Activated T-helper 1 cell treated with Interleukin-2 at 50 U/mL for 16 hours (primary cell): Measurements from ENCODE around the gene CXCL5.
"Not testable (repeated sequence)": the region's sequence is repeated elsewhere in the genome, so short reads cannot be mapped to it uniquely, and the experiment has no call there.

ENCODE experiments used
- DNase-seq: peaks from one replicate; pipeline ENCODE4 v3.0.0-alpha.2; 2020; ENCODE audit warnings: low read depth

The CXCL5 gene

GRCh38 chr4:74015126-74015780, 16.8 kb upstream of the CXCL5 start:
- no peak for DNase-seq

DNA sequence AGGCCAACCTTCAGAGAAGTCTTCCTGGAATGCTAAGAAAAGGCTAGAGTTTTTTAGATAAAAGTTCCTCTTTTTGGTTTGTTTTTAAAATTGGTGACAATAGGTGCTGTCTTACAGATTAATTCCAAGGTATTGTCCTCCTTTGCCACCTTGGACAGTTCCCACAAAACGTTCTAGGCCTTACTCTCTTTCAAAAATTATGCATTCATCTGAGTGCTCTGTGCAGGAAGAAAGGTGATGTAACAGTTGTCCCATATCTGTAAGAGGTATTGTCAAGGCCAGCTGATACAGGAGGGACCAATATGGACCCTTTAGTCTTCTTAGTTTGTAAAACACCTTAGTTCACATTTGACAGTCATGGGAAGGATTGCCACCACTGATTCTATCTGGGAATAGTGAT, 15.9 kb upstream of the CXCL5 start:
- no peak for DNase-seq

GRCh38 chr4:74013264-74013663, 14.8 kb upstream of the CXCL5 start:
- no peak for DNase-seq

DNA sequence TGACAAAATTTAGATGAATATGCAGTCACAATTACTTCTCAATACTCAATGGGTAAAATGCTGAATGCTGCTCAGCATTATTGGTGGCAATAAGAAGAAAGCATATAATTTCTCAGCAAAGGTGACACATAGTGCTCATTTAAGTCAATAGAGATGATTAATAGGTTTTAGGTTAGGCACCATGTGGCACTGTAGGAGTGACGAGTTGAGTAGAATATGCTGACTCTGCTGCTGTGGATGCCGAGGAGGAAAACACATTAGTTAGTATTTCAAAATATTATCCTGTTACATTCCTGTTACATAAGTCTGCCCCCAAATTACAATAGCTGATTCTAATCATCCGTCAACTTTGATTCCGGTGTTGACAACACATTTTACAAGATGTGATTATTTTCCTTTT, 13.7 kb upstream of the CXCL5 start:
- no peak for DNase-seq

DNA sequence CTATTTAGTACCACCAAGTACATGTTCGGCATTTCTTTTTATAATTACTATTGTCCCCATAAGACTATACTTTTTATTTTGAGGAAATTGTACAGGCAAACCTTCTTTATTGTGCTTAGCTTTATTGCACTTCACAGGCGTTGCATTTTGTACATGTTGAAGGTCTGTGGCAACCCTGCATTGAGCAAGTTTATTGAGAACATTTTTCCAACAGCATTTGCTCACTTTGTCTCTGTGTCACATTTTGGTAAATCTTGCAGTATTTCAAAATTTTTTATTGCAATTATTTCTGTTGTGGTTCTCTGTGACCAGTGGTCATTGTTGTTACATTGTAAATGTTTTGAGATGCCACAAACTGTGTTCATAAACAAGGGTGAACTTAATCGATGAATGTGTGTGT, 10.8 kb upstream of the CXCL5 start:
- DNase-seq, result no peak

- DNase-seq, result no peak
These were observed 7.6 kb upstream of the CXCL5 start for GRCh38 chr4:74006009-74006476.

DNA sequence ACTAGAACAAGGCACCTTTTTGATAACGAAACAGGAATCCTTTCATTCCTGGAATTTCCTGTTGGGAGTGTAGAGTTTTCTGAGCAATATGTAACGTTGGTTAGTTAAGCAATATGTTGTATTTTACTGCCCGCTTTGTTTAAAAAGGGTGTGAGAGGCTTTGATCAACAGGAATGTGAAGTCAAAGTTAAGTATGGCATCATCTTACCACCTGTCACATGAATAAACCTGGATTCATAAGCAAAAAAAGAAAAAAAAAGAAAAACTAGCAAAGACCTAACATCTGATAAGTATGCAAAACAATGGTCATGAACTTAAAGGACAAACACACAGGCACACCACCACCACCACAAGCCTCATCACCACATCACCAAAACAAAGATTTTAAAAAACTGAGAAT, 7.1 kb upstream of the CXCL5 start:
- DNase-seq, result no peak

DNA sequence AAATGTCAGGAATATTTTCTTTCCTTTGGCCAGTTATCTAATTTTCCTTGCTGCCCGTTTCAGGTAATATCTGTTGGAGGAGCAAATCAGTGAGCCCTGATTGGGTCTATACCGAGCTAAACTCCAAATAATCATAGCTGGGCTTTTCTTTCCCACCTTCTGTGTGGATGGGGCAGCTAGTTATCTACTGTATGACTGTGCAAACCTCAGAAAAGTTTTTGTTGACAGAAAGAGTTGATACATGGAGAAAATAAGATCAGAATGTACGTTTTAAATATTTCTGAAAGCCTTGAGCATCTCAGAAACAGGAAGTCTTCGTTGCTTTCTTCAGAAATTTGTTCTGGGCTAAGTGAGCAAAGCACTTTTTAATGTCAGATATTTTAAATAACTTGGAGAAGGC, 6.2 kb upstream of the CXCL5 start:
- DNase-seq, result no peak

- DNase-seq, result no peak
These were observed 1.8 kb upstream of the CXCL5 start for GRCh38 chr4:74000301-74000700.

GRCh38 chr4:73992050-73992449, 6.4 kb downstream of the CXCL5 start:
- DNase-seq, result no peak

DNA sequence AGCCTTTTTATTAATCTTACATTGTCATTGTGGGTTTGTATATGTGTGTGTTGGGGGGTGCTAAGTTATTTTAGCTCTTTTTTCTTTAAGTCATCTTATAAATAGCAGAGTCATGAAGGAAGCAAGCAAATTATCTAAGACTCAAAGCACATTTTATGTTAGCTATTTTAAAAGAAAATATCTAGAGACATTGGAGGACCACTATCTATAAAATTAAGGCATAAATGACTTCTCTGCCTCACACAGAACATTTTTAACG, 6.8 kb downstream of the CXCL5 start:
- no peak for DNase-seq

GRCh38 chr4:73990988-73991741, 7.3 kb downstream of the CXCL5 start:
- no peak for DNase-seq

DNA sequence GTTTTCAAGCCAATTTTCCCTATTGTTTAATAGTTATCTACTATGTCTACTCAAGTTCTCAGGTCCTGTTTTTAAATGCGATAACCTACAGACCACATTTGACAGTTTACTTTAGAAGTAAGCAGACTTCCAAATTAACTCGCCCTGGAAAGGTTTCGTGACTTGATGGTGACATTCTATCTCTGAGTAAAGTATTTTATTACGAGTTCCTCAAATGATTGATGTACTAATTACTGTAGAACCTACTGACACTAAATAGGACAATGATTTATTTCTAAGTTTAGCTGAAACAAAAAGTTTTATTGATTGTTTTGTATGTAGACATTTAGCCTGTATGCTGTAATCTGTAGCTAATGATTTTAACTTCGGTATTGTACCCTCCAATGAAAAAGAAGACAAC, 8.5 kb downstream of the CXCL5 start:
- DNase-seq, result no peak

- no peak for DNase-seq
These were observed 9.4 kb downstream of the CXCL5 start for GRCh38 chr4:73989031-73989430.

- no peak for DNase-seq
These were observed 10.4 kb downstream of the CXCL5 start, which contains the start of gene PPBP for GRCh38 chr4:73988061-73988460. Gene PPBP (minus strand): TSS chr4:73988190. CDS start chr4:73988103, 87 bp downstream.

GRCh38 chr4:73985528-73985852, 13.0 kb downstream of the CXCL5 start:
- DNase-seq, result no peak

DNA sequence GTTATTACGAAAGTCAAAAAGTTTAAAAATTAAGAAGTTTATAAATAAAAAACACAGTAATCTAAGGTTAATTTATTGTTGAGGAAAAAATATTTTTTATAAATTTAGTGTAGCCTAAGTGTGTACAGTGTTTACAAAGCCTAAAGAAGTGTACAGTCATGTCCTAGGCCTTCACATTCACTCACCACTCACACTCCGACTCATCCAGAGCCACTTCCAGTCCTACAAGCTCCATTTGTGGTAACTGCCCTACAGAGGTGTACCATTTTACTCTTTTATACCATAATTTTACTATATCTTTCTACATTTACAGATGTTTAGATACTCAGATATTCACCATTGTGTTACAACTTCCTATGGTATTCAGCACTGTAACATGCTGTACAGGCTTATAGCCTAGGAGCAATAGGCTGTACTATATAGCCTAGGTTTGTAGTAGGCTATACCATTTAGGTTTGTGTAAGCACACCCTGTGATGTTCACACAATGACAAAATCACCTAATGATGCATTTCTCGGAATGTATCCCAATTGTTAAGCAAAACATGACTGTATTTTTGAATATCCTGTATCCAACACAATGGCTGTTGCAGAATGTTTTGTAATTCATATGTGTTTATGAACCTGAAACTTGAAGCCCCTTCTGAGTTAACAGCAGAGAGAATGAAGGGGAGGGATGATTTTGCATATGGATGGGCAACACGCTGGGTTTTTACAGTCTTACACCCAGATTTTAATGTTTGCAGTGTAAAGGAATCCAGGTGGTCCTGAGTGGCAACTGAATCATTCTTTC, 13.5 kb downstream of the CXCL5 start:
- DNase-seq, result no peak

GRCh38 chr4:73981175-73981574, 17.3 kb downstream of the CXCL5 start:
- not testable (repeated sequence) for DNase-seq

GRCh38 chr4:73979407-73979957, 19.0 kb downstream of the CXCL5 start:
- DNase-seq, result no peak

GRCh38 chr4:73978886-73979285, 19.6 kb downstream of the CXCL5 start:
- no peak for DNase-seq

DNA sequence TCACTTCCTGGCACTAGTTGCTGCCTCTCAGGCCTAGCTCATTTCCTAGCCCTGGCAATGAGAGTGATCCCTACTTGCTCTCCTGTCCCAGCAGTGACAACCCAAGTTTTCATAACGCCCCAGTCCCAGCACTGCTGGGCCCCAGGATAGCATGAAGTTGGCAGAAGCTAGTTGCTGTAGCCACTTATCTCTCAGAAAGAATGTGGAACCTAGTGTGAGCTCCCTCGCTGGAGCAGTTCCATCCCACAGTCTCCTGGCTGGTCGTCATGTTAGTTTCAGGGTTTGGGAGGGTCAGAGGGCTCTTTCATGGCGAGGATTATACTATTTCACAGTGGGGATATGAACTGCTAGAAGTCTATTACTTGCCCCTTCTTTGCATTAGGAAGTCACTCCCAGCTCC, 21.8 kb downstream of the CXCL5 start:
- no peak for DNase-seq

GRCh38 chr4:73976217-73976616, 22.3 kb downstream of the CXCL5 start:
- DNase-seq, result no peak

- DNase-seq, result no peak
These were observed 24.1 kb downstream of the CXCL5 start for GRCh38 chr4:73974352-73974751.
